ENCODE data around the gene MEIKIN. TPM values are rescaled to one million over a fixed set of nuclear protein-coding genes. Genes with fewer than 3 reads are reported as not detected.

Gene MEIKIN
- total and polyA plus RNA-seq, 2 of the 13 experiments (the other 11 are each of a cell fraction or from before 2014, with no cell fraction given) = not detected

DNA sequence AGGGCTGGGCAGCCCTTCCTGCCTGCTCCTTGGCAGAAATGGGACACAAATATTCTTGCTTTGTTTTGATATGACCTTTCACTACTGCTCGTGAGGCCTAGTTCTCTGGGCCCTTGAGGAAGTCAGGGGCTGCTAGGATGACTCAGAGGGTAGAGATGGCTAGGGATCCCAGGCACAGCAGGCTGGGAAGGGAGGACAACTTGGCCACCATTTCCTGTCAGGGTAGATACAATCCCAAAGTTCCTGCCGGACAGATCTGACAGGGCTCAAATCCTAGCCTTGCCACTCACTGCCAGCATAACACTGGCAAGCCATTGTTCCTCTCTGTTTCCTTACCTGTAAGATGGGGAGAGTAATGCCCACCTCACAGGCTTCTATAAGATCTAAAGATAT, 31.7 kb upstream of the MEIKIN start:
- FAIRE-seq (no peak), ATAC-seq (no peak), DNase-seq (ENCODE audit: low spot score) (no peak)
- Histone ChIP-seq H3K36me3 (replicated peaks in 1 of 2; ENCODE audit: control insufficient read depth in 1 of 2, insufficient read depth in 2 of 2, low read length in 2 of 2) (no peaks in the 10 kb centered on the region), H3K4me1 (ENCODE audit: insufficient read depth, low read length) (peaks cover 16% of the 10 kb centered on the region), H3K9me3 (ENCODE audit: low read length) (no peaks in the 10 kb centered on the region), H3K27ac (ENCODE audit: extremely low read length, insufficient read depth, low read length) (no peak overlapping the region), H3K4me3 (replicated peaks in 1 of 3; ENCODE audit: insufficient read depth in 1 of 3, low read depth in 2 of 3, low read length in 3 of 3) (no peak overlapping the region), H3K9ac (ENCODE audit: insufficient read depth, low read depth, low read length) (no peak overlapping the region), H3K4me2 (ENCODE audit: low read depth, low read length) (no peak overlapping the region), H3K27me3 (ENCODE audit: control insufficient read depth in 1 of 2, insufficient read depth in 2 of 2, low read length in 2 of 2) (no peaks in the 10 kb centered on the region), H3K79me2 (ENCODE audit: insufficient read depth, low read length) (no peaks in the 10 kb centered on the region), H2AFZ (ENCODE audit: low read length) (no peak overlapping the region), H4K20me1 (ENCODE audit: insufficient read depth, low read length) (no peaks in the 10 kb centered on the region)
- POLR2A ChIA-PET = no interaction called here
- BruUV-seq (replicated peaks) = no TSS peak
- in situ Hi-C loops (cut with HindIII; ENCODE audit: extremely low pct_ligation_motif_present, low pct_unique_long_range_greater_than_20kb) = no loop called here
- intact Hi-C loops (cut with micrococcal nuclease; ENCODE audit: unreplicated experiment) = no loop called here
- 80% methylated on average over 1 of the region's 2 CpGs for WGBS (ENCODE audit: low lambda C conversion rate)
- TF ChIP-seq SRSF4 (IDR thresholded peaks at IDR 0.05; ENCODE audit: low read depth, low read length, poor library complexity, severe bottlenecking) (no peak), POGZ (CRISPR knock-in tag; IDR thresholded peaks at IDR 0.05) (no peak), ZNF264 (CRISPR knock-in tag; IDR thresholded peaks at IDR 0.05) (no peak), KDM4B (CRISPR knock-in tag; IDR thresholded peaks at IDR 0.05) (no peak), ZNF251 (CRISPR knock-in tag; IDR thresholded peaks at IDR 0.05) (no peak), MBD4 (IDR thresholded peaks at IDR 0.05; ENCODE audit: borderline replicate concordance, low read length) (no peak), ZNF598 (CRISPR knock-in tag; IDR thresholded peaks at IDR 0.05; ENCODE audit: borderline replicate concordance) (no peak), MED8 (CRISPR knock-in tag; IDR thresholded peaks at IDR 0.05; ENCODE audit: insufficient replicate concordance) (no peak)
- TF ChIP-seq, protein P1, sequence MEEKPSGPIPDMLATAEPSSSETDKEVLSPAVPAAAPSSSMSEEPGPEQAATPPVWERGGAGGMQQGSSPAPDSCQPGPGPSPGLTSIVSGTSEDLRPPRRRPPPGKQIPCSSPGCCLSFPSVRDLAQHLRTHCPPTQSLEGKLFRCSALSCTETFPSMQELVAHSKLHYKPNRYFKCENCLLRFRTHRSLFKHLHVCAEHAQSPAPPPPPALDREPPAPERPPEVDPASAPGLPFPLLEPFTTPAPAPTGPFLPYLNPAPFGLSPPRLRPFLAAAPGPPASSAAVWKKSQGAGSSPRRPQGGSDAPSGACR (CRISPR knock-in tag; IDR thresholded peaks at IDR 0.05) = no peak
- TF ChIP-seq, protein P2, sequence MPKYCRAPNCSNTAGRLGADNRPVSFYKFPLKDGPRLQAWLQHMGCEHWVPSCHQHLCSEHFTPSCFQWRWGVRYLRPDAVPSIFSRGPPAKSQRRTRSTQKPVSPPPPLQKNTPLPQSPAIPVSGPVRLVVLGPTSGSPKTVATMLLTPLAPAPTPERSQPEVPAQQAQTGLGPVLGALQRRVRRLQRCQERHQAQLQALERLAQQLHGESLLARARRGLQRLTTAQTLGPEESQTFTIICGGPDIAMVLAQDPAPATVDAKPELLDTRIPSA (CRISPR knock-in tag; IDR thresholded peaks at IDR 0.05; ENCODE audit: borderline replicate concordance) = no peak
- CTCF ChIA-PET (ENCODE audit: low intra/inter-chr PET ratio, low total read pairs) = no interaction called here
